PC-9 (cell line): ENCODE results near the gene TPX2.

Experiments used
- CTCF ChIP-seq: fragments of 200-600 bp; sonication (generic); conservative IDR thresholded peaks from 2 replicates; pipeline ENCODE4 v1.6.1; 2017; ENCODE audit warnings: mixed run types, antibody characterized with exemption, mild to moderate bottlenecking, moderate library complexity
- EZH2 ChIP-seq: fragments of 200-600 bp; sonication (generic); IDR thresholded peaks from 2 replicates; pipeline ENCODE4 v1.8.0; 2017; ENCODE audit warnings: antibody characterized with exemption, low read depth

GRCh38 chr20:31693987-31694661 lies 45.0 kb upstream of the TPX2 start:
- TF ChIP-seq EZH2, result no peak
- TF ChIP-seq CTCF, result no peak
